GM18870 (cell line): ENCODE measurements around the gene ITIH5.
A peak's percentile ranks its signal among the peaks of the same experiment; 100 is the strongest.

Experiments used
- ATAC-seq: cut with Tn5 transposase; IDR thresholded peaks from one replicate; pipeline ENCODE4 v1.9.1; 2021; ENCODE audit warnings: moderate library complexity; ENCODE audit not compliant: unreplicated experiment

Gene ITIH5

GRCh38 chr10:7553531-7553930 lies 113.2 kb downstream of the ITIH5 start:
- no peak for ATAC-seq

- no peak for ATAC-seq
Measured at GRCh38 chr10:7551950-7552716, 114.6 kb downstream of the ITIH5 start.

DNA sequence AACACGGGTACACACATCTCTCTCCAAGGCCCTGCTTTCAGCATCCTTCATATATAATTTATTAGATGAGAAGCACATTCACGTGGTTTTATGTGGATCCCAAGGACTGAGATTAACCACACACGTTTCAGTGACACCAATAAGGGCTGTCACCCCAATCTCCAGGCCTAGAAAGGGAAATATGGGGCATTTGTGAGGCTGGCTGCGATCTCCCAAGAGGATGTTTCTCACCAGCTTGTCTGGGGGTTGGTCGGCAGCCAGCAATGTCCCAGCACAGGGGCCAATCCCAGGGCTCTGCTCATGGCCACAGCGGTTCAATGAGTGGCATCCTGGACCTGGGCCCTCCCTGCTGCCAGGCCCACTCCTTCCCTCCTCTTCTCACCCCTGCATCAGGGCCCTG lies 115.5 kb downstream of the ITIH5 start:
- no peak for ATAC-seq

DNA sequence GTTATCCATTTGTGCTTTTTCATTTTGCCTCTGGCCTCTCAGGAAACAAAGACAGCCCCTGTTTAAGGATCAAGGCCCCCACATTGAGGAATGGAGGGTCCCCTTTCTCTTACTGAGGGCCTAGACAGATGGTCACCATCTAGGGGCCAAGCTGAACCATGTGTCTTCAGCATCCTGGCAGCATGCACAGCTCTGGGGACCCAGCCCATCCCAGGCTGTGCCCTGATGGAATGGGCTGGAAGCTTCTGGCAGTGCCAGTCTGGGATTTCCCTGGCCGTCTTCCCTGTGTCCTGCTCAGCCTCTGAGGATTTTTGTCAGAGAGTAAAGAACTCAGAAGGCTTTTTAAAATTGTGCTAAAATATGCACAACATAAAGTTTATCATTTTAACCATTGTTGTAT lies 116.8 kb downstream of the ITIH5 start:
- no peak for ATAC-seq

GRCh38 chr10:7547829-7548228 lies 118.9 kb downstream of the ITIH5 start:
- ATAC-seq: no peak

DNA sequence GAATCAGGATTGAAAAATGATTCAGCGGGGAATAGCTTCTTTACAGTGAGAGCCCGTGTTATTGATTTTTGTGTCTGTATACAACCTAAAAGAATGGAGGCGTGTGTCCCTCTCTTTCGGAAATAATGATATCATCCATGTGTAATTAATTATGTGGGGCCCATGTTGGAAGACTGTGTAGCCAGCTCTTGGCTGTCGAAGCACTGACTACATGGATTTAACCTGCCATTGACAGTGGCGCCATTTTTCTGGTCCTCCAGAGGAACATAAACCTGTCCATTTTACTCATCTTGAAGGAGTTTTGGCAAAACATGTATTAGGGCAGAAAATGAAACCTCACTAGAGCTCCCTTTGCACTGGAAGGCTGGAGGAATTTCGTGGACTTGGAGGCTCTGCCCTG lies 119.6 kb downstream of the ITIH5 start:
- no peak for ATAC-seq

DNA sequence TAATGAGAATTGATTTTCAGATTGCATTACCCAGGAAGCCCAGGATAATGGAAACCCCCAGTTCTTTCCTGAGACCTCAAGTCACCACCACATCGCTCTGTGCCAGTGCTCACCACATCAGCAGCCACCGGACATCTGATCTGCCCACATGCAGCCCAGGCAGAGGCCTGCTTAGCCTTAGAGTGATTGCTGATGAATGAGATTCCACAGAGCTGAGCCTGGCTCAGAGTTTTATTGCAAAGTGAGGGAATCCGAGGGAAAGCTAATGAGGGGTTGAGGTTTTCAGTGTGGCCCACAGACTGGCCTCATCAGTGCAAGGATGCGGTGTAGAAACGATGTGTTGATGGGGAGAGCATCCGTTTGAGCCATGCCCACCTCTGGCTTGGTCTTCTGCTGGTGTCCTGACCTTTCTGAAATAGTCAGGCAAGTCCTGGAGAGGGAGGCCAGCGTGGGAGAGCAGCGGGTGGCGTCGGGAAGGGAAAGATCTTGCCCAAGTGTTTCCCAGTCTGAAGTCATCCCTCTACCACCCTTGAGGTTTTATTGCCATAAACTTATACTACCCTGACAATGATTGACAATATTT lies 120.3 kb downstream of the ITIH5 start:
- no peak for ATAC-seq

- no peak for ATAC-seq
Measured at GRCh38 chr10:7545792-7546191, 121.0 kb downstream of the ITIH5 start.

GRCh38 chr10:7545261-7545660 lies 121.5 kb downstream of the ITIH5 start:
- no peak for ATAC-seq

GRCh38 chr10:7544203-7544602 lies 122.6 kb downstream of the ITIH5 start:
- ATAC-seq: no peak

DNA sequence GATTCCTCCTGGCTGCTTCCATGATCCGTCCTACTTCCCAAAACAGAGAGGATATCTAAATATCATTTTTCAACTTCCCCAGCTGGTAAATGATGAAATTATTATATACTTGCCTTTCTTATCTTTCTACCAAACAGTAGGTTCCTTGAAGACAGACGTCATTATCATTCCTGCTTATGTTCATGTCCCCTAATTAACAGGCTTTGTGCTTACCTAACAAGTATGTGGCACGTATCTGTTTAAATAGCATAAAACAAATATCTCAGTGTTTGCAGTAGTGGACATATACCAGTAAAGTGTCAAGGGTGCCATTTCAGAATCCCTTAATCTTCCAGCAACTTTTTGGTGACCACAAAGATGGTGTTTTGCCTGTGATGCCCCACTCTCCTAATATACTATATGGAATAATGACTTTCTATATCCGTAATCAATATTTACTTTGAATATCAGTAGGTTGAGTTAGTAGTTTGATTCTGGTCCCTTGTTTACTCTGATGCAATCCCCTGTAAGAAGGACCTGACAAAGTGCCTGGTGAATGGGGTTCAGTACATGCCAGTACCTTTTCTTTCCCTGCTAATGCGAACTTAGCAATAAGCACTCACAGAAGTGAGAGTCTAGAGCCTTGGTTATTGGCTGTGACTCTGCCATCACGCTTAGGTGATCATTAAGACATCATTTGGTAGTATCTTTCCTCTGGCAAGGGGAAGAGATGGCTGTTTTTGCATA lies 124.4 kb downstream of the ITIH5 start:
- no peak for ATAC-seq

GRCh38 chr10:7541137-7542087 lies 125.4 kb downstream of the ITIH5 start:
- ATAC-seq: no peak

DNA sequence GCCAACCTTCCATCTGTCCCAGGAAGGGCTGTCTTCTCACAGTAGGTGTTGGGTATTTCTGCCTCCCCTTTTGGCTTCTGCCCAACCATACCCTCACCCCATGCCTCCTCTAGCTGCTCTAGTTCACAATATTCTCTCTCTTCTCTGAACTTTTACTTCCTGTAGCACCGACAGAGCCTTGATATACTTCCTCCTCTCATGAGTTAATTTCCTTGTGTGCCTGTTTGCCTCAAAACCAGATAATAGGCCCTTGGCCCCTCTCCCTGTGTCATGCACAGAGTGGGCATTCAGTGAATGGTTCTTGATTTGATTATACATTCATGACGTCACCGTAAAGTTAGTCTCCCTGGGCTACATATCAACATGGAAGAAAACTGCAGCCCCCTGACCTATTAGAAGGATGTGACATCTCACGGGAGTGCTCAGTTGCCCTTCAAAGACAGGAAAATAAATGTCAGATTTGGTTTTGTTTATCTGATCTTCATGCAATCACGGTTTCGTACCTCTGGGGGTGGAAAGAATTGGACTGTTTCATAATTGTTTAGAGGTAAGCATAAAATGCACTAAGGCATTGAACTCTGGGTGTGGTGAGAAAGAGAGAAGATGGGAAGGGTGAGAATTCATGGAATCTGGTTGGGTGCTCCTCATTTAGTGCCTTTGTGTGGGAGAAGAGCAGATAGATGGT lies 127.7 kb downstream of the ITIH5 start:
- ATAC-seq: no peak

GRCh38 chr10:7537126-7537525 lies 129.6 kb downstream of the ITIH5 start:
- no peak for ATAC-seq

- ATAC-seq: peak; percentile 89
Measured at GRCh38 chr10:7534480-7534852, 132.3 kb downstream of the ITIH5 start.

DNA sequence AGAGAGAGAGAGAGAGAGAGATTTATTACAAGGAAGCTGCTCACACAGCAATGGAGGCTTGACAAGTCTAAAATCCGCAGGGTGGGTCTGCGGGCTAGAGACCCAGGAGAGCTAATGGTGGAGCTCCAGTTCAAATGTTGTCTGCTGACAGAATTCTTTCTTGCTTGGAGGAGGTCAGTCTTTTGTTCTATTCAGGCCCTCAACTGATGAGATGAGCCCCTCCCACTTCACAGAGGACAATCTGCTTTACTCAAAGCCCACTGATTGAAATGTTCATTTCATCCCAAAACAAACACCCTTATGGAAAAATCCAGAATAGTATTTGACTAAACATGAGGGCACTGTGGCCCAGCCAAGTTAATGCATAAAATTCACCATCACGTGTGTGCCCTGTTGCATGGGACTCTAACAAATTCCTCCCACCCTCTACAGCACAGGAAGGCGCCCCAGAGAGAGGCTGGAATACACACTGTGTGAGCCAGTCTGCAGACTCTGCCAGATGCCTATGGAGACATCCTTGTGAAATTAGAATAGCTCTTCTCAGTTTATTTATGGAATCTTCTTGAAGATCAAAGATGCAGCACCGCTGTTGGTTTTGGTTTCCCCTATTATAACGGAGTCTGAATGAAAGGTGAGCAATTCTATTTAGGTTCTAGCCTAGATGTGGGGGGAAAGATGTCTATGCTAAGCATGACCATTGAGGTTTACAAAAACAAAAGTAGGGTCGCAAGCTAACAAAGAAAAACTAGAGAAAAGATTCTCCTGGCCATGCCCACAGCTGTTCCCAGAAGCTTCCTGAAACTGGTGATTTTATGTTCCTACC lies 132.9 kb downstream of the ITIH5 start:
- peak; percentile 20 for ATAC-seq

- no peak for ATAC-seq
Measured at GRCh38 chr10:7532723-7533498, 133.9 kb downstream of the ITIH5 start.

DNA sequence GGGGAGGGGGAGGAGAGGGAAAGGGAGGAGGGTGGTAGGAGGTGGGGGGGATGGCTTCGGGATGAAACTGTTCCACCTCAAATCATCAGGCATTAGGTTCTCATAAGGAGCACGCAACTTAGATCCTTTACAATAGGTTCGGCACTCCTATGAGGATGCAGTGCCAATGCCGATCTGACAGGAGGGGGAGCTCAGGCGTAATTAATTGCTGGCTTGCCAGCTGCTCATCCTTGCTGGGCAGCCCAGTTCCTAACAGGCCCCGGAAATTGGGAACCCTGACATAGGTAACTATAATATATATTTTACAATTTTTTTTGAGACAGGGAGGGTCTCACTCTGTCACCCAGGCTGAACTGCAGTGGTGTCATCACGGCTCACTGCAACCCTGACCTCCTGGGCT lies 137.1 kb downstream of the ITIH5 start:
- no peak for ATAC-seq

GRCh38 chr10:7527468-7527867 lies 139.3 kb downstream of the ITIH5 start:
- no peak for ATAC-seq
